ENCODE data around the gene DCAF17. TPM values are rescaled to one million over a fixed set of nuclear protein-coding genes. Genes with fewer than 3 reads are reported as not detected.

The DCAF17 gene, protein sequence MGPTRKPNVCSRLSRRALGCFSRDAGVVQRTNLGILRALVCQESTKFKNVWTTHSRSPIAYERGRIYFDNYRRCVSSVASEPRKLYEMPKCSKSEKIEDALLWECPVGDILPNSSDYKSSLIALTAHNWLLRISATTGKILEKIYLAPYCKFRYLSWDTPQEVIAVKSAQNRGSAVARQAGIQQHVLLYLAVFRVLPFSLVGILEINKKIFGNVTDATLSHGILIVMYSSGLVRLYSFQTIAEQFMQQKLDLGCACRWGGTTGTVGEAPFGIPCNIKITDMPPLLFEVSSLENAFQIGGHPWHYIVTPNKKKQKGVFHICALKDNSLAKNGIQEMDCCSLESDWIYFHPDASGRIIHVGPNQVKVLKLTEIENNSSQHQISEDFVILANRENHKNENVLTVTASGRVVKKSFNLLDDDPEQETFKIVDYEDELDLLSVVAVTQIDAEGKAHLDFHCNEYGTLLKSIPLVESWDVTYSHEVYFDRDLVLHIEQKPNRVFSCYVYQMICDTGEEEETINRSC
- total RNA-seq, result 10 to 100 TPM; 15.5 to 19.1 TPM

DNA sequence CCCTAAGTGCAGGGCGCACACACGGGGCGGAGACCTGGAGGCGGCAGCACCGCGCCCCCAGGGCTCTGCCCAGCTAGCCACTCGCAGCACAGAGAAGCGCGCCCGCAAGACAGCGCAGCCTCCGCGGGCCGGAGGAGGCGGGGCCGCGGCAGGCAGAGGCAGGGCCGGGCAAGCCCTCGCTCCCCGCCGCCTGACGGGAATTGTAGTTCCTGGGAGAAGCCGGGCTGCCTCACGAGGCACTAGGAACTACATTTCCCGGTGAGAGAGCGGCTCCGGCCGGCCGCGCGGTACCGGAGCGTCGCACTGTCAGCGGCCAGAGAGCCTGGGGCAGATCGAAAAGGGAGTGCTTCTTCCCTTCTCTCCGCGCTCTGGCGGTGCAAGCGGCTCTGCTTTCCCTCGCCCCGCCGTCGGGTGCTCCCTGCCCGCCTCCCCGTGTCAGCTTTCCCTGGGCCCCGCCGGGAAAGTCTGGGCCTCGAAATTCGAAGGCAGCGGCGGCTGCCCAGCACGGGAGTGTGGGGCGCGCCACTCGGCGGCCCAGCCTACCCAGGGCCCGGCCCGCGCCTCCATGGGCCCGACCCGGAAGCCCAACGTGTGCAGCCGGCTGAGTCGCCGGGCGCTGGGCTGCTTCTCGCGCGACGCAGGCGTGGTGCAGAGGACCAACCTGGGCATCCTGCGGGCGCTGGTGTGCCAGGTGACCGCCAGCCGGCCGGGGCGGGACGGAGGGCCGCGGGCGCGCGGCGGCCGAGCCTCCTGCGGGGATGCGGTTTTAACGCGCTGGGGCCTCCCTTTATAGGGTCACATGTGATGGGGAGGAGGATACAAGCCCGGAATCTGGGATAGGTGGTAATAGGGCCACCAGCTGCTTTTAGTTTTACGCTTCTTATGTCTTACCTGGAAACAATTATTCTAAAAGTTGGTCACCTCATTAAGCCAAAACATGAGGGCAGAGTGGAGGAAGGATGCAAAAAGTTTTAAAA lies at the start of gene DCAF17:
TSS of gene DCAF17 (plus strand) at position 214 of the 977 bp plus-strand sequence. CDS start at position 566, 352 bp downstream.
- peak; percentile 95 for DNase-seq (ENCODE audit: low spot score)
- no peaks in the 10 kb centered on the region for H3K27me3 ChIP-seq (replicated peaks; ENCODE audit: insufficient read depth)
- no peaks in the 10 kb centered on the region for H3K36me3 ChIP-seq
- H3K9me3 ChIP-seq, result no peaks in the 10 kb centered on the region
- intact Hi-C loops (cut with DNase I), result loop anchor here (2.0 to 5.0 kb wide), 3 partner anchors 88 to 462 kb away; partner anchors contain the start of genes CYBRD1 and TLK1
- H3K4me1 ChIP-seq (replicated peaks), result no peaks in the 10 kb centered on the region
- peak within 1 kb of the TSS; percentile 92 to 94 for H3K27ac ChIP-seq
- under 1% methylated on average over 80 of the region's 92 CpGs for WGBS
- H3K4me3 ChIP-seq, result peak within 1 kb of the TSS; percentile 72 to 84
- TF ChIP-seq POLR2AphosphoS5 (IDR thresholded peaks at IDR 0.05), result peak; percentile 82
- TF ChIP-seq POLR2A (IDR thresholded peaks at IDR 0.05), result no peak
- TF ChIP-seq, protein P1, sequence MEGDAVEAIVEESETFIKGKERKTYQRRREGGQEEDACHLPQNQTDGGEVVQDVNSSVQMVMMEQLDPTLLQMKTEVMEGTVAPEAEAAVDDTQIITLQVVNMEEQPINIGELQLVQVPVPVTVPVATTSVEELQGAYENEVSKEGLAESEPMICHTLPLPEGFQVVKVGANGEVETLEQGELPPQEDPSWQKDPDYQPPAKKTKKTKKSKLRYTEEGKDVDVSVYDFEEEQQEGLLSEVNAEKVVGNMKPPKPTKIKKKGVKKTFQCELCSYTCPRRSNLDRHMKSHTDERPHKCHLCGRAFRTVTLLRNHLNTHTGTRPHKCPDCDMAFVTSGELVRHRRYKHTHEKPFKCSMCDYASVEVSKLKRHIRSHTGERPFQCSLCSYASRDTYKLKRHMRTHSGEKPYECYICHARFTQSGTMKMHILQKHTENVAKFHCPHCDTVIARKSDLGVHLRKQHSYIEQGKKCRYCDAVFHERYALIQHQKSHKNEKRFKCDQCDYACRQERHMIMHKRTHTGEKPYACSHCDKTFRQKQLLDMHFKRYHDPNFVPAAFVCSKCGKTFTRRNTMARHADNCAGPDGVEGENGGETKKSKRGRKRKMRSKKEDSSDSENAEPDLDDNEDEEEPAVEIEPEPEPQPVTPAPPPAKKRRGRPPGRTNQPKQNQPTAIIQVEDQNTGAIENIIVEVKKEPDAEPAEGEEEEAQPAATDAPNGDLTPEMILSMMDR (IDR thresholded peaks at IDR 0.05), result peak in 2 of 4 experiments; percentile 52

- WGBS, result 91% methylated on average over 10 of the region's 10 CpGs
- Histone ChIP-seq H3K9me3 (no peaks in the 10 kb centered on the region), H3K4me3 (no peak overlapping the region), H3K27ac (no peak overlapping the region), H3K27me3 (replicated peaks; ENCODE audit: insufficient read depth) (no peaks in the 10 kb centered on the region), H3K4me1 (replicated peaks) (no peaks in the 10 kb centered on the region), H3K36me3 (no peaks in the 10 kb centered on the region)
- DNase-seq (ENCODE audit: low spot score), result no peak
- TF ChIP-seq, protein P1 (IDR thresholded peaks at IDR 0.05), result no peak
- intact Hi-C loops (cut with DNase I), result no loop called here
Measured at GRCh38 chr2:171386627-171387026, 47.4 kb upstream of the DCAF17 start.

DNA sequence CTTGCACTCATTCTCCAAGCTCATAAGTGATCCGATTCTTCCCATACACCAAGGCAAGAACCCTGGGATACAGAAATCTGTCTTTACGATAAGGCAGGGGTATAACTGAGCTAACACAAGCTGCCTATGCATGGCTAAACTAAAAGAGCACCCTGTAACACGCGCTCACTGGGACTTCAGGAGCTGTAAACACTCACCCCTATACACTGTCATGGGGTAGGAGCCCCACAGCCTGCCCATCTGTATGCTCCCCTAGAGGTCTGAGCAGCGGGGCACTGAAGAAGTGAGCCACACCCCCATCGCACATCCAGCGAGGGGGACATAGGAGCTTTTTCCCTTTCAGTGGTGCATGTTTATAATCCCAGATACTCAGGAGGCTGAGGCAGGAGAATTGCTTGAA lies 47.0 kb upstream of the DCAF17 start:
- no peaks in the 10 kb centered on the region for H3K4me1 ChIP-seq (replicated peaks)
- no peaks in the 10 kb centered on the region for H3K36me3 ChIP-seq
- no peaks in the 10 kb centered on the region for H3K27me3 ChIP-seq (replicated peaks; ENCODE audit: insufficient read depth)
- intact Hi-C loops (cut with DNase I), result no loop called here
- H3K9me3 ChIP-seq, result no peaks in the 10 kb centered on the region
- TF ChIP-seq POLR2A (IDR thresholded peaks at IDR 0.05) (no peak), POLR2AphosphoS5 (IDR thresholded peaks at IDR 0.05) (no peak)
- TF ChIP-seq, protein P1 (IDR thresholded peaks at IDR 0.05), result no peak
- WGBS, result 92% methylated on average over 7 of the region's 7 CpGs
- DNase-seq (ENCODE audit: low spot score), result no peak
- H3K4me3 ChIP-seq, result no peak overlapping the region
- H3K27ac ChIP-seq, result no peak overlapping the region

DNA sequence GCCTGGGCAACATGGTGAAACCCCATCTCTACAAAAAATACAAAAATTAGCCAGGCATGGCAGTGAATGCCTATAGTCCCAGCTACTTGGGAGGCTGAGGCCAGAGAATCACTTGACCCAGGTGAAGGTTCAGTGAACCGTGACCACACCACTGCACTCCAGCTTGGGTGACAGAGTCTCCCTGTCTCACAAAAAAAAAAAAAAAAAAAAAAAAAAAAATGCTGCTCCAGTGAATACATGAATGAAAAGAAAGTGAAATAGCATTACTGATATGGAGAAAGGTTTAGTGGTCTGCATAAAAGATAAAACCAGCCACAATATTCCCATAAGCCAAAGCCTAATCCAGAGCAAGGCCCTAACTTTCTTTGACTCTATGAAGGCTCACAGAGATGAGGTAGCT lies 44.7 kb upstream of the DCAF17 start:
- Histone ChIP-seq H3K4me3 (no peak overlapping the region), H3K27me3 (replicated peaks; ENCODE audit: insufficient read depth) (no peaks in the 10 kb centered on the region), H3K9me3 (no peaks in the 10 kb centered on the region), H3K4me1 (replicated peaks) (no peaks in the 10 kb centered on the region), H3K36me3 (no peaks in the 10 kb centered on the region), H3K27ac (no peak overlapping the region)
- 100% methylated on average over 1 of the region's 1 CpG for WGBS
- intact Hi-C loops (cut with DNase I), result no loop called here
- DNase-seq (ENCODE audit: low spot score), result no peak
- TF ChIP-seq POLR2AphosphoS5 (IDR thresholded peaks at IDR 0.05) (no peak), POLR2A (IDR thresholded peaks at IDR 0.05) (no peak)
- TF ChIP-seq, protein P1 (IDR thresholded peaks at IDR 0.05), result no peak

All from prostate gland (tissue), 2 donors.